Heart left ventricle (tissue), 13 donors: ENCODE results near the gene SORCS1.

Experiments used
- CTCF ChIP-seq, 12 donors: fragments of 200-600 bp; sonication (generic) in 4 of 12; IDR thresholded peaks; one replicate each; pipeline versions ENCODE4 v1.5.0 to v1.8.0; 2018 to 2022; ENCODE audit warnings: antibody characterized with exemption in 12 of 12, mild to moderate bottlenecking in 5 of 12
- POLR2A ChIP-seq, 2 donors: fragments of 450-650 bp; IDR thresholded peaks; one replicate each; pipeline ENCODE4 v1.6.1; 2017; ENCODE audit warnings: antibody characterized with exemption in 2 of 2, mild to moderate bottlenecking in 2 of 2, moderate library complexity in 2 of 2
- donor health status: ischemic (EF 13 %, LVEDD 7.1; RV severe dilation, severe dysfunction).
- donor health status: DM: no; HTN: yes; CAD: no.
- donor health status: DM: no; HTN: no; CAD: no.
- donor health status: ischemic (EF 25% LVEDD 6.9; RV normal size, moderate dysfunction).
- donor health status: ischemic (EF 25% LVEDD 5.7; RV mildly dilated, moderate dysfunction).
- donor health status: ischemic (EF 35%, LVEDD 5.7; RV mildly dilated, moderate dysfunction).
- donor health status: nonischemic (EF 11% LVEDD 7.7; RV severe dilation, severe dysfunction).
- donor health status: DM: yes; HTN: yes; CAD: no.
- donor health status: PGD.
- donor health status: ischemic (EF 29% LVEDD 5.4; RV normal size, mild dysfunction).
- donor health status: nonischemic (EF 23%, LVEDD 6.1; RV moderate dilation, normal function).

GRCh38 chr10:107166403-107166802 lies 1.9 kb upstream of the SORCS1 start:
- no peak for TF ChIP-seq CTCF (IDR thresholded peaks at IDR 0.05)
- no peak for TF ChIP-seq POLR2A (IDR thresholded peaks at IDR 0.05)
